ENCODE results near the gene KCNN3.

The KCNN3 gene

DNA sequence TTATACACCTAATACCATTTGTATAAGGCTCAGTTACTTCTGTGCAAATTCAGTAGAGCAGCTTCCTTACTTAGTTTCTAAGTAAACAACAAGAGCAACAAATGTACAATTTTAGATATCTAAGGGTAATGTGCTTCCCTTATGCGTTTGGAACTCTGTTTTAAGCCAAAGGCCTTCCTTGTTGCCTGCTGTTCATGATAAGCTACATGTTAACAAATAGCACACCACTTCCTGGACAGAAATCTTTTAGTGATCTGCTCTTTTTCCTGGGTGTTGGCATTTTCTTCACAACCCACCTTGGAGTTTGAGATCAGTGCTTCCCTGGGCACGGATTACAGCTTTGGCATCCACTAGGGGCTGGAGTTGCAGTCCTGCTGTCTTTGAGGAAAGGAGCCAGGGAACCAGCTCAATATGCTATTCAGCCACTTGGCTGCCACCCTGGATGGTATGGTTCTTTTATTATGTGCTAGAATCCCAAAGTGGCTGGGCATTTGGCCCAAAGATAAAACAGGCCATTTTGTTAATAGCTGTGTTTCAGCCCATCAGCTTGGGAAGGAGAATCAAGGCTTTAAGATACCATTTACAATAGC, 206.5 kb downstream of the KCNN3 start:
- ATAC-seq = no peak
- TF ChIP-seq ISL1 (CRISPR knock-in tag; IDR thresholded peaks at IDR 0.05) (no peak), SNAI2 (CRISPR knock-in tag; IDR thresholded peaks at IDR 0.05) (no peak), ZC3H10 (CRISPR knock-in tag; IDR thresholded peaks at IDR 0.05) (no peak)

DNA sequence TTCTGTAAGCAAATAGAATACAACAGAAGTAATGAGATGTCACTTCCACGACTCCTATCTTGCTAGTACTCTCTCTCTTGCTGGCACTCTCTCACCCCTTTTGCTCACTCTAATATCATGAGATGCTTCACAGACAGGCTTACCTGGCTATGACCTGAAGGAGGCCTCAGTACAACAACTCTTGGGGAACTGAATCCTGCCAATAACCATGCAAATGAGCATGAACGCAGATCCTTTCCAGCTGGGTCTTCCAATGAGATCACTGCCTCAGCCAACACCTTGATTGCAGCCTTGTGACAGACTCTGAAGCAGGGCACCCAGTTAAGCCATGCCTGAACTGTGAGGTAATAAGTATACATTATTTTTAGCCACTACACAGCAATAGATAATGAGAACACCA, 209.0 kb downstream of the KCNN3 start:
- ATAC-seq = no peak
- TF ChIP-seq, protein P1, sequence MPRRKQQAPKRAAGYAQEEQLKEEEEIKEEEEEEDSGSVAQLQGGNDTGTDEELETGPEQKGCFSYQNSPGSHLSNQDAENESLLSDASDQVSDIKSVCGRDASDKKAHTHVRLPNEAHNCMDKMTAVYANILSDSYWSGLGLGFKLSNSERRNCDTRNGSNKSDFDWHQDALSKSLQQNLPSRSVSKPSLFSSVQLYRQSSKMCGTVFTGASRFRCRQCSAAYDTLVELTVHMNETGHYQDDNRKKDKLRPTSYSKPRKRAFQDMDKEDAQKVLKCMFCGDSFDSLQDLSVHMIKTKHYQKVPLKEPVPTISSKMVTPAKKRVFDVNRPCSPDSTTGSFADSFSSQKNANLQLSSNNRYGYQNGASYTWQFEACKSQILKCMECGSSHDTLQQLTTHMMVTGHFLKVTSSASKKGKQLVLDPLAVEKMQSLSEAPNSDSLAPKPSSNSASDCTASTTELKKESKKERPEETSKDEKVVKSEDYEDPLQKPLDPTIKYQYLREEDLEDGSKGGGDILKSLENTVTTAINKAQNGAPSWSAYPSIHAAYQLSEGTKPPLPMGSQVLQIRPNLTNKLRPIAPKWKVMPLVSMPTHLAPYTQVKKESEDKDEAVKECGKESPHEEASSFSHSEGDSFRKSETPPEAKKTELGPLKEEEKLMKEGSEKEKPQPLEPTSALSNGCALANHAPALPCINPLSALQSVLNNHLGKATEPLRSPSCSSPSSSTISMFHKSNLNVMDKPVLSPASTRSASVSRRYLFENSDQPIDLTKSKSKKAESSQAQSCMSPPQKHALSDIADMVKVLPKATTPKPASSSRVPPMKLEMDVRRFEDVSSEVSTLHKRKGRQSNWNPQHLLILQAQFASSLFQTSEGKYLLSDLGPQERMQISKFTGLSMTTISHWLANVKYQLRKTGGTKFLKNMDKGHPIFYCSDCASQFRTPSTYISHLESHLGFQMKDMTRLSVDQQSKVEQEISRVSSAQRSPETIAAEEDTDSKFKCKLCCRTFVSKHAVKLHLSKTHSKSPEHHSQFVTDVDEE (CRISPR knock-in tag; IDR thresholded peaks at IDR 0.05) = no peak
- TF ChIP-seq ZNF565 (CRISPR knock-in tag; conservative IDR thresholded peaks at IDR 0.05; ENCODE audit: low read depth) (no peak), ZFP30 (CRISPR knock-in tag; IDR thresholded peaks at IDR 0.05) (no peak), RARB (CRISPR knock-in tag; IDR thresholded peaks at IDR 0.05) (no peak), TCF4 (CRISPR knock-in tag; IDR thresholded peaks at IDR 0.05; ENCODE audit: borderline replicate concordance) (no peak), CSDC2 (CRISPR knock-in tag; IDR thresholded peaks at IDR 0.05) (no peak), ISL1 (CRISPR knock-in tag; IDR thresholded peaks at IDR 0.05) (no peak), OSR1 (CRISPR knock-in tag; IDR thresholded peaks at IDR 0.05) (no peak)
- TF ChIP-seq, protein P2, sequence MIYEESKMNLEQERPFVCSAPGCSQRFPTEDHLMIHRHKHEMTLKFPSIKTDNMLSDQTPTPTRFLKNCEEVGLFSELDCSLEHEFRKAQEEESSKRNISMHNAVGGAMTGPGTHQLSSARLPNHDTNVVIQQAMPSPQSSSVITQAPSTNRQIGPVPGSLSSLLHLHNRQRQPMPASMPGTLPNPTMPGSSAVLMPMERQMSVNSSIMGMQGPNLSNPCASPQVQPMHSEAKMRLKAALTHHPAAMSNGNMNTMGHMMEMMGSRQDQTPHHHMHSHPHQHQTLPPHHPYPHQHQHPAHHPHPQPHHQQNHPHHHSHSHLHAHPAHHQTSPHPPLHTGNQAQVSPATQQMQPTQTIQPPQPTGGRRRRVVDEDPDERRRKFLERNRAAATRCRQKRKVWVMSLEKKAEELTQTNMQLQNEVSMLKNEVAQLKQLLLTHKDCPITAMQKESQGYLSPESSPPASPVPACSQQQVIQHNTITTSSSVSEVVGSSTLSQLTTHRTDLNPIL (CRISPR knock-in tag; IDR thresholded peaks at IDR 0.05; ENCODE audit: low read depth) = no peak
- TF ChIP-seq, protein P3, sequence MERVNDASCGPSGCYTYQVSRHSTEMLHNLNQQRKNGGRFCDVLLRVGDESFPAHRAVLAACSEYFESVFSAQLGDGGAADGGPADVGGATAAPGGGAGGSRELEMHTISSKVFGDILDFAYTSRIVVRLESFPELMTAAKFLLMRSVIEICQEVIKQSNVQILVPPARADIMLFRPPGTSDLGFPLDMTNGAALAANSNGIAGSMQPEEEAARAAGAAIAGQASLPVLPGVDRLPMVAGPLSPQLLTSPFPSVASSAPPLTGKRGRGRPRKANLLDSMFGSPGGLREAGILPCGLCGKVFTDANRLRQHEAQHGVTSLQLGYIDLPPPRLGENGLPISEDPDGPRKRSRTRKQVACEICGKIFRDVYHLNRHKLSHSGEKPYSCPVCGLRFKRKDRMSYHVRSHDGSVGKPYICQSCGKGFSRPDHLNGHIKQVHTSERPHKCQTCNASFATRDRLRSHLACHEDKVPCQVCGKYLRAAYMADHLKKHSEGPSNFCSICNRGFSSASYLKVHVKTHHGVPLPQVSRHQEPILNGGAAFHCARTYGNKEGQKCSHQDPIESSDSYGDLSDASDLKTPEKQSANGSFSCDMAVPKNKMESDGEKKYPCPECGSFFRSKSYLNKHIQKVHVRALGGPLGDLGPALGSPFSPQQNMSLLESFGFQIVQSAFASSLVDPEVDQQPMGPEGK (CRISPR knock-in tag; IDR thresholded peaks at IDR 0.05; ENCODE audit: borderline replicate concordance) = no peak
- TF ChIP-seq, protein P4, sequence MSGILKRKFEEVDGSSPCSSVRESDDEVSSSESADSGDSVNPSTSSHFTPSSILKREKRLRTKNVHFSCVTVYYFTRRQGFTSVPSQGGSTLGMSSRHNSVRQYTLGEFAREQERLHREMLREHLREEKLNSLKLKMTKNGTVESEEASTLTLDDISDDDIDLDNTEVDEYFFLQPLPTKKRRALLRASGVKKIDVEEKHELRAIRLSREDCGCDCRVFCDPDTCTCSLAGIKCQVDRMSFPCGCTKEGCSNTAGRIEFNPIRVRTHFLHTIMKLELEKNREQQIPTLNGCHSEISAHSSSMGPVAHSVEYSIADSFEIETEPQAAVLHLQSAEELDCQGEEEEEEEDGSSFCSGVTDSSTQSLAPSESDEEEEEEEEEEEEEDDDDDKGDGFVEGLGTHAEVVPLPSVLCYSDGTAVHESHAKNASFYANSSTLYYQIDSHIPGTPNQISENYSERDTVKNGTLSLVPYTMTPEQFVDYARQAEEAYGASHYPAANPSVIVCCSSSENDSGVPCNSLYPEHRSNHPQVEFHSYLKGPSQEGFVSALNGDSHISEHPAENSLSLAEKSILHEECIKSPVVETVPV (CRISPR knock-in tag; IDR thresholded peaks at IDR 0.05) = no peak

DNA sequence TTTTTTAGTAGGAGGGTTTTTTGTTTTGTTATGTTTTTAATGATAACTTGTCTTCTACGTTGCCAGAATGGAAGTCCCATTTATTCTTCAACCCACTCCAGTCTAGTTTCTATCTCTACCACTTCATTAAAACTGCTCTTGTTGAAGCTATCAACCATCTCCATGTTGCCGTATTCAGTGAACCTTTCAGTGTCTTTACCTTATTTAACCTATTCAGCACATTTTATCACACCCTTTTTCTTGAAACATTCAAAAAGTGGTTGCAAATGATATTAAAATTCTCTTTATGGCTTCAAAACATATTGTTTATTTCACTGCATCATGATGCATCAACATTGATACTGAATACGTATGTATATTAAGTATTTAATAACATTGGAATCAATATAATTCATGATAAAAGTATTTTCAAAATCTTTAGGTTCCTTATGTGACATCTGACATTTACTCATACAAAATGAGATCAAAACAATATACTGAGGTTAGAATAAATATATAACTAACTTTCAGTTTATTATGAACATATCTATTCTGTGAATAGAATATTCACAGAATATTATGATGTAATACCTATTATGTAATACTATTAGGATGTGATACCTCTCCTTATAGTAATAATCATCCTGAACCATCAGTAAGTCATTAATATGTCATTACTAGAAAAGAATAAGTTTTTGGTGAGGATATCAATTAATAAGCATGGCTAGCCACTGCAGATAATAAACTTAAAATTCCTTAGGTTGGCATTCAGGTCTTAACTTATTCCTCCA, 210.1 kb downstream of the KCNN3 start:
- TF ChIP-seq ZNF565 (CRISPR knock-in tag; conservative IDR thresholded peaks at IDR 0.05; ENCODE audit: low read depth) (no peak), ISL1 (CRISPR knock-in tag; IDR thresholded peaks at IDR 0.05) (no peak), ARNTL (CRISPR knock-in tag; IDR thresholded peaks at IDR 0.05; ENCODE audit: borderline replicate concordance, low read depth) (no peak), ZNF8 (CRISPR knock-in tag; IDR thresholded peaks at IDR 0.05) (no peak), TOX (CRISPR knock-in tag; IDR thresholded peaks at IDR 0.05; ENCODE audit: borderline replicate concordance) (no peak), SNAI2 (CRISPR knock-in tag; IDR thresholded peaks at IDR 0.05) (no peak), ZNF70 (CRISPR knock-in tag; IDR thresholded peaks at IDR 0.05) (no peak), PPARA (CRISPR knock-in tag; IDR thresholded peaks at IDR 0.05; ENCODE audit: borderline replicate concordance) (no peak), OSR1 (CRISPR knock-in tag; IDR thresholded peaks at IDR 0.05) (no peak), ZC3H10 (CRISPR knock-in tag; IDR thresholded peaks at IDR 0.05) (no peak), BACH2 (CRISPR knock-in tag; IDR thresholded peaks at IDR 0.05; ENCODE audit: borderline replicate concordance) (no peak)
- TF ChIP-seq, protein P5, sequence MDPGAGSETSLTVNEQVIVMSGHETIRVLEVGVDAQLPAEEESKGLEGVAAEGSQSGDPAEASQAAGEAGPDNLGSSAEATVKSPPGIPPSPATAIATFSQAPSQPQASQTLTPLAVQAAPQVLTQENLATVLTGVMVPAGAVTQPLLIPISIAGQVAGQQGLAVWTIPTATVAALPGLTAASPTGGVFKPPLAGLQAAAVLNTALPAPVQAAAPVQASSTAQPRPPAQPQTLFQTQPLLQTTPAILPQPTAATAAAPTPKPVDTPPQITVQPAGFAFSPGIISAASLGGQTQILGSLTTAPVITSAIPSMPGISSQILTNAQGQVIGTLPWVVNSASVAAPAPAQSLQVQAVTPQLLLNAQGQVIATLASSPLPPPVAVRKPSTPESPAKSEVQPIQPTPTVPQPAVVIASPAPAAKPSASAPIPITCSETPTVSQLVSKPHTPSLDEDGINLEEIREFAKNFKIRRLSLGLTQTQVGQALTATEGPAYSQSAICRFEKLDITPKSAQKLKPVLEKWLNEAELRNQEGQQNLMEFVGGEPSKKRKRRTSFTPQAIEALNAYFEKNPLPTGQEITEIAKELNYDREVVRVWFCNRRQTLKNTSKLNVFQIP (CRISPR knock-in tag; IDR thresholded peaks at IDR 0.05; ENCODE audit: borderline replicate concordance, low read depth) = no peak
- TF ChIP-seq, protein P4 (CRISPR knock-in tag; IDR thresholded peaks at IDR 0.05) = no peak
- TF ChIP-seq, protein P1 (CRISPR knock-in tag; IDR thresholded peaks at IDR 0.05) = no peak
- no peak for ATAC-seq

All from SK-N-SH treated with all-trans-retinoic acid at 6 μM for 48 hours (cell line).